Sigmoid colon (tissue), 3 donors: ENCODE data around the gene C1QTNF9.

Source experiments
- CTCF ChIP-seq, 4 experiments: fragments of 450-650 bp in 3 of 4; fragments of 200-600 bp in 1 of 4; IDR thresholded peaks; one replicate each; pipeline ENCODE4 v1.5.1; 2016 to 2019; ENCODE audit warnings: antibody characterized with exemption in 4 of 4, mild to moderate bottlenecking in 3 of 4, moderate library complexity in 2 of 4
- POLR2A ChIP-seq, 2 donors: fragments of 450-650 bp; IDR thresholded peaks; one replicate each; pipeline ENCODE4 v1.6.1; 2016; ENCODE audit warnings: antibody characterized with exemption in 2 of 2, mild to moderate bottlenecking in 2 of 2, moderate library complexity in 2 of 2

- no peak for TF ChIP-seq POLR2A (IDR thresholded peaks at IDR 0.05)
- no peak for TF ChIP-seq CTCF (IDR thresholded peaks at IDR 0.05)
Observed at GRCh38 chr13:24356837-24357236, 47.5 kb downstream of the C1QTNF9 start.
